NCI-H128 (cell line): ENCODE results near the gene MEIOB.
"Not testable (repeated sequence)": the region's sequence is repeated elsewhere in the genome, so short reads cannot be mapped to it uniquely, and the experiment has no call there.

ENCODE experiments used
- DNase-seq: peaks from one replicate; lab custom pipeline; 2025; ENCODE audit not compliant: unreplicated experiment; lab: John Stamatoyannopoulos, UW

Gene MEIOB

GRCh38 chr16:1871974-1872635 lies at the start of gene MEIOB:
Gene MEIOB (minus strand): TSS chr16:1872164. CDS start chr16:1868175, 3,989 bp downstream.
- no peak for DNase-seq

- no peak for DNase-seq
Measured at GRCh38 chr16:1920727-1921171, 48.8 kb upstream of the MEIOB start.

- not testable (repeated sequence) for DNase-seq
Measured at GRCh38 chr16:1920122-1920521, 48.2 kb upstream of the MEIOB start.

DNA sequence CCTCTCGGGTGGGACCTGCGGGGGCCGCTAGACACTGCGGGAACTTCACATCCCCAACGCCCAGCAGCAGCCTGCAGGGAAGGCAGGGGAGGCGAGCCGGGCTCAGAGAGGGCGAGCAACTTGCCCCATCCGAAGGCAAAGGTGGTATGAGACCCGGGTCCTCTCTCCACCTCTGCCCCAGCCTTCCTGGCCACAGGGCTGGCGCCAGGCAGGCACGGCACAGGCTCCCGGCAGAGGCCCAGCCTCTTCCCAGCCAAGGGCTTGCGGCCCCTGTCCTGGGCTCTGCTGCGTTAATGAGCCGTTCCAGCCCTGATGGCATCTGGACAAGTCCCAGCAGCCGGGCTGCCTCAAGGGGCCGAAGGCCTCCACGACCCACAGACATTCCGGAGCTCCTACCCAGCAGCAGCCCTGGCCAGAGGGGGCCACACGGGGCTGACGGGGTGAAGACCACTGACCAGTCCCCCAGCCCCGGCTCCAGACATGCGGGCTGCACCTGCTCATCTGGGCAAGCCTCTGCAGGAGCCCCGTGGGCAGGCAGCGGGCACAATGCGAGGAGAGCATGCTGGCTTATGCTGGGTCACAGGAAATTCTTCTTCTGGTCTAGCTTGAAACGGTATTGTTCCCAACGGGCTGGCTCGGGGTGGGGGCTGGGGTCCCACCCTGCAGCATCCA lies 47.5 kb upstream of the MEIOB start:
- no peak for DNase-seq

- no peak for DNase-seq
Measured at GRCh38 chr16:1918351-1919326, 46.7 kb upstream of the MEIOB start, which contains the start of gene HS3ST6. Gene HS3ST6 (minus strand): TSS chr16:1918415. CDS start chr16:1918323, 92 bp downstream.

DNA sequence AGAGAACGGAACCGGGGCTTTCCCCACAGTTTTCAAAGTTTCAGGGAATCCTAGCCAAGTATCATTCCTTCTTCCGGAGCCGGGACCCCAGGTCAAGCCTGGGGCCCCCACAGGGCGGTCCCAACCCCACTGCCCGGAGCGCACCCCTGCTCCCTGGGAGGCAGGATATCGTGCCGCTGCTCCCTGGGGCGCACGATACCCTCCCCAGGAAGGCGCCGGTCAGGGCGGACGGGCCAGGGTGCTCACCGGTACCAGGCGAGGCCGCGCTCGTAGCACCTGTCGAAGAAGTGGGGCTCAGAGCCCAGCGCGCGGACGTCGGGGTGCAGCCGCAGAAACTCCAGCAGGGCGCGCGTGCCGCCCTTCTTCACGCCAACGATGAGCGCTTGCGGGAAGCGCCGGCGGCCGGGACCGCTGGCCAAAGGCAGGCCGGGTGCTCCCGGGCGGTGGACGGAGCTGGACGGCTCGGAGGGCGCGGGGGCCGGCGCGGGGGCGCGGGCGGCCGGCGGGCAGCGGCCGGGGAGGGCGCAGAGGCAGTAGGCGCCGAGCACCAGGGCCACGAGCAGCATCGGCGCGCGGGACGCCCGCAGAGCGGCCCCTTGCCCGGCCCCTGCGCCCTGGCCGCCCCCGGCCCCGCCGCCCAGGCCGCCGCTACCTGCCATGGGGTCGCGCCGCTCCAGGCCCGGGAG lies 45.8 kb upstream of the MEIOB start:
- DNase-seq: no peak

- DNase-seq: no peak
Measured at GRCh38 chr16:1917056-1917664, 45.2 kb upstream of the MEIOB start.

DNA sequence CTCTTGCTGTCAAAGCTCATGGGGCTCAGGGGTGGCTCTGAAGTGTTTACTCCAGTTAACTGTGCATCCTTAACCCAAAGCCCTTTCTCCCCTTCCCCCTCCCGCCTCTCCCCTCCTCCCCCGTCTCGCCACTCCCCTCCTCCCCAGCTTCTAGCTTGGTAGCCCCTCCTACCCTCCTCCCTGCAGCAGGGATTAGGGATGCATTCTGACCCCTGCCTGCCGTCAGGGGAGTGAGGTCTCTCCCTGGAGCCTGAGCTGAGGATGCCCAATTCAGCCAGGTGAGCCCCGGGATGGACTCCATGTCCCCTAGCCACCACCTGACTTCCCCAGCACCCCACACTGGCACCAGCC lies 44.7 kb upstream of the MEIOB start:
- no peak for DNase-seq

DNA sequence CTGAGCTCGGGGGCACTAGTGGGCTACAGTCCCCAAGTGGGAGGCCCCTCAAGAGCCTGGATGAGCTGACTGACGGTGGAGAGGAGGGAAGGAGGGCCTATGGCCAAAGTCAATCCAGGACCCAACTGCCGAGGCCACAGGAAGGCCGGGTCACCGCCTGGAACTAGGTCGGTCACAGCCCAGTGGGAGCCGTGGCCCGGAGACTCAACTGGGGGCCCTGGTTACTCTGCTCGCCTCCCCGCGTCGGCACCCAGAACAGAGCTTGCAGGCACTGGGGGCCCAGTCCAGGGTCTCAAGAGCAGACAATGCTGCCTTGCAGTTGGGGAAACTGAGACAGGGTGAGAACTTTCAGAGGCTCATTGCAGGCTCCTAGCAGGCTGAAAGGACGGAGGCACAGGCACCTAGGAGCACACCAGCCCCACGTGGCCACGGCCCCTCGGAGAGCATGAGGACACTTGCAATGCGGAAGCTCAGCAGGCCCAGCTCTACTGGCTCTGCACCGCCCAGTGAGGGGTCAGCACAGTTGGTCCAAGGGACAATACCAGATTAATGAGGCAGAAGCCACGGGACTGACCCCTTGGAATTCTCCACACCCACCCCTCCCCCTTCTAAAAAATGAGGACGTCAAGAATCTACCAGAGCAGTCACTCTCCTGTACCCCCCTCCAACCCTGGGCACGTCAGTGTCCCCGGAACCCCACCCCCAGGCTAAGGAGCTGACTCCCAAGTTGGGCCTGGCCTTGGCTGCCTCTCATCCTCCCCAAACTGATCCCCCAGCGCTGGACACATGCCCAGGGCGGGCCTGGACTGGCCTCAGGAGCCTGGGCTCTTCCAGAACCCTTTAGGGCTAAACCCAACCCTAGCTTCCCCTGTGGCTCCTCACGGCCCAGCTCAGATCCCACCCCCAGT lies 44.0 kb upstream of the MEIOB start:
- DNase-seq: no peak

GRCh38 chr16:1914988-1915387 lies 43.0 kb upstream of the MEIOB start:
- no peak for DNase-seq

DNA sequence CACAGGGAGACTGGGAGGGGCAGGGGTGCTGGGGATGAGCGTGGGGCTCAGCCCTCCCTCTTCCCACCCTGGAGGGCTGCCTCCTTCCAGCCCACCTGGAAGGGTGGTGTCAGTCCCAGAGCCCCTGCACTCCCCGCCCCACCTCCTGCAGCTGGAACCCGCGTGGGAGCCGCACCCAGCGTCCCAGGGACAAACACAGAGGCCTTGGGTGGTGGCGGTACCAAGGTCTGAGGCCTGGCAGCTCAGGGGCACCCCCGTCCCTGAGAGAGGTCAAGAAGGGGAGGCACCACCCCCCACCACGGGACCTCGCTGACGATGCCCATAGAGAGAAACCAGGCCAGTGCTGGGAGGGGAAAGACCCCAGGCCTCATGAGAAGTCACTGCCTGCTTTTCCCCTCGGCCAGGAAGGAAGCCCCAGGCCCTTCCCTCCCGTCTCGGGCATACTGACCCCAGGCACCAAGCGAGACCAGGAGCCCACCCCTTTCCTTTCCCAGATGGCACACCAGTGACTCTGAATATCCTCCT lies 42.2 kb upstream of the MEIOB start:
- no peak for DNase-seq

DNA sequence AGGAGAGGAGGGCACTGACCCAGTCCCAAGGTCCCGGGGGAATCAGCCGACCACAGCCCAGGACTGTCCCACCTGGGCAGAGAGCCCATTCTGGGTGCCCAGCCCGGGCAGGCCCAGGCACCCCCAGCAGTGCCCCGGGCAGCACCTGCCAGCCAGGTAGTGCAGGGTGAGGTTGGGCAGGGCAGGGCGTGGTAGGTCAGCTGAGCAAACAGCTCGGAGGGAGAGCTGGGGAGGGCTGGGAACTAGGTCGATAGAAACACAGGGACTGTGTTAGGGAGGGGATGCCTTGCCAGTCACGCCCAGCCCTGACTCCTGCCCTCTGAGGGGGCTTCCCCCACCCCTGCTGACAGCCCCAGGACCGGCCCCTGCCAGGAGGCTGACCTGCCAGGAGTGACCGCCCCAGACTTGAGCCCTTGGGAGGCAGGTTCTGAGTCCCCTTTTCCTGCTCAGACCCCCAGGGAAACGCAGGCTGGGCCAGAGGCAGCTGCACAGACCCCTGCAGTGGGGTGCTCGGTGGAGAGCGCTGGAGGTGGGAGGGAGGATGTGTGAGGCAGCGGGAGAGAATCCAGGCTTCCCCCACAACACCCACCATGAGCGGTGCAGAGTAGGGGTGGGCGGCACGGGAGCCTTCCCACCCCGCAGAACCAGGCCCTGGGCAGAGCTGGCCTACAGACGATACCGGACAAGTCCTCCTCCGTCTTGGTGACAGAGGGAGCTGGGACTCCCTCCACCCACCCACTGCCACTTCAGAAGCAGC lies 41.5 kb upstream of the MEIOB start:
- DNase-seq: no peak

GRCh38 chr16:1912215-1912543 lies 40.2 kb upstream of the MEIOB start:
- DNase-seq: no peak

DNA sequence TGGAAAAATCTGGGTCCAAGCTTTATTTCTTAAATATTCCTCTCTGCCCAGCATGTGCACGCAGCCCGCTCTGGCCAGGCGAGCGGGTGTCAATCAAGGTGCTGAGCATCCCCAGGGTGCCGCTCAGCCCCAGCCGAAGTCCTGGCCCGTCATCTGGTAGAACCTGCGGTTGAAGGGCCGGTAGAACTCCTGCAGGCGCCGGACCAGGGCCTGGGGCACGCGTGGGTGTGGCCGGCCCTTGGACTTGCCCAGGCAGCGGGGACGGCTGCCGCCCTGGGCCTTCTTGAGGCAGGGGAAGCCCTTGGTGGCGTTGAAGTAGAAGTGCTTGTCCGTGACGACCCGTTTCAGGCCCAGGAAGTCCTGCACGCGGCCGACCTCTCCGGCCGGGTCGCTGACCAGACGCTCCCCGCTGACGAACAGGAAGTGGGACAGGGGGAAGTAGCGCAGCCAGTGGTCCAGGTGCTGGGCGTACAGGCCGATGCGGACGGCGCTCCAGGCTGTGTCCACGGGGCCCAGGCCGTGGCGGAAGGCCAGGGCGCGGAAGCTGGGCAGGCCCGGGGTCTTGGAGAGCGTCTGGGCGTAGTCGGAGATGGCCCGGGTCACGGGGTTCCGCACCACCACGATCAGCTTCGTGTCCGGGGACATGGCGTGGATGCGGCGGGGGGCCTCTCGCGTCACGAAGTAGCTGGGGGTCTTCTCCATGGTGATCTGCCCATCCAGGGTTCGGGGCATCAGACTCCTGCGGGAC lies 39.7 kb upstream of the MEIOB start:
- DNase-seq: no peak

DNA sequence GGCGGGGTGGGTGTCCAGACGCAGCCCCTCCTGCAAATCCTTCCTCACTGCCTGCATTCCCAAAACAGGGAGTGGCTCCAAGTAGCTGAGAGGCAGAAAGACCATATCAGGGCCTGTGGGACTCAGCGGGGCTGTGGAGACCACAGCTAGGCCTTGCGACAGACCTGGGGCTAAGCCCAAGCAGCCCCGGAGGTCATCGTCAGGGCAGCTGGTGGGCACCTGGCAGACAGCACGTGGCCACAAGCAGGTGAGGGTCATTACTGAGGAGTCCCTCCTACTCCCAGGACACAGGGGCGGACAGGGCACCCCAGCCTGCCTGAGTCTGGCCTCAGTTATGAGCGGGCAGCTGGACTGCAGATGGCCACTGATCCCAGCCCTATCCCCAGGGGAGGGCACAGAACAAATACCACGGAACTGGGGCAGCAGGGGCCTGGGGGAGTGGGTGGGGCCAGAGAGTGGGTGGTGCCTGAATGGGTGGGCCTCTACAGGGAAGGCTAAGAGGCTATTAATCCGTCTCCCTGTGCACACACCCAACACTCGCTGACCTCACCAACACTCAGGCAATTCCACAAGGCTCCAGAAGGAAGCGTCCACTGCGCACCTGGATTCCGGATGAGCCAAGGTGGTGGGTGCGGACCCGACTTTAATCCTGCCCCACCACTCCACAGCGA lies 37.7 kb upstream of the MEIOB start:
- DNase-seq: no peak

DNA sequence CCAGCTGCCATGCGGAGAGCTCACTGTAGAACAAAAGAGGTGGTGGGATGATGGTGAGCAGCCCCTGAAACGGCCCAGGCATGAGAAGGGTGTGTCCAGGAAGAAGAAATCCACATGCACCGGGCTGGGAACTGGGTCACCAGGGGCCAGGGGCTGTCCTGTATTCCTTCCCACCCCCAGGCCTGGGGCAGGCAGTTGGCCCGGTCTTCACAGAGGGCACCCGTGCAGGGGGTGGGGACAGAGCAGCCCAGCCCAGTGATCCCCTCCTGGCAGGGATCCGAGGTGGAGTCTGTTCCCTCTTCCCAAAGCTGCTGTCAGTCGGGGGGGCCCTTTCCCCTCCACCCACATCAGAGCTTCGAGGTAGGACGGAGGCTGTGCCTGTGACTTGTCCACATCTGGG lies 37.0 kb upstream of the MEIOB start:
- DNase-seq: no peak

DNA sequence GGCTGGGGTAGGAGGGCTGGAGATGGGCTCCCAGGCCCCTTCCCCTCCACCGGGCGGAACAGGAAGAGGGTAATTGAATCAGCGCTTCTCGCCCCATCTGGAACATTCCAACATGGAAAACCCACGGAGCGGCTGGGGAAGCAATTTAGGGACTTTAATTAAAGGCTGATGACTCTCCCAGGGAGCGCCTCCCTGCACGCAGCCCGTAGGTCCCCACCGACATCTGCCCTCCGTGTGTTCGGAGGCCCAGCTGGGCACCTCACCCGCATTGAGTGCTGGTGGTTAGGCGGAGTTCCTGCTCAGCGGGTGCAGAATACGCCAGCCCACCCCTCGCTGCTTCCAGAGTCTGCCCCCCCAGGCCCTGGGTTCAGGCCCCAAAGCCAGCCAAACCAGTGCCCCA lies 36.2 kb upstream of the MEIOB start:
- DNase-seq: no peak
